HCT116 (cell line): Measurements from ENCODE around the gene PLEK. TPM values are rescaled to one million over a fixed set of nuclear protein-coding genes. Genes with fewer than 3 reads are reported as not detected.

Source experiments
- ATAC-seq: fragments of 200-7000 bp; cut with Tn5 transposase; 2 replicates; pipeline ENCODE4 v1.9.1; 2020; ENCODE audit warnings: mild to moderate bottlenecking, moderate library complexity
- BruUV-seq: library from RNA; stranded (reverse); fragments of 400-500 nt; replicated peaks from 2 replicates; lab custom pipeline; 2021; lab: Mats Ljungman, UMichigan
- CTCF ChIA-PET: fragments of 300-600 bp; sonication (Branson Sonifier 250); formaldehyde crosslinking; loops from one replicate; lab custom pipeline; 2021; ENCODE audit warnings: antibody characterized with exemption; lab: Charles Lee
- POLR2A ChIA-PET: fragments of 300-600, 350-600 bp; sonication (Branson Sonifier 250); formaldehyde crosslinking; loops from one replicate; lab custom pipeline; 2021; ENCODE audit warnings: antibody characterized with exemption; lab: Charles Lee
- RAD21 ChIA-PET, 2 experiments: fragments of 300-600 bp; sonication (Branson Sonifier 250); formaldehyde crosslinking; loops; one replicate each; lab custom pipeline; 2023; ENCODE audit warnings: low total read pairs in 2 of 2; ENCODE audit not compliant: uncharacterized antibody in 2 of 2, unreplicated experiment in 2 of 2, low non-redundant PET in 1 of 2; lab: Charles Lee
- DNase-seq: peaks from one replicate; pipeline ENCODE4 v3.0.0-alpha.2; 2010; ENCODE audit warnings: low read depth, low spot score
- H2AFZ ChIP-seq: fragments of 200-600 bp; shearing (Covaris generic), sonication (generic); 2 replicates; pipeline ENCODE4 v1.6.1; 2017; ENCODE audit warnings: low read depth, mixed run types, mixed read lengths, antibody characterized with exemption, low read length; ENCODE audit not compliant: poor library complexity, severe bottlenecking
- H3K27ac ChIP-seq: 2 replicates; pipeline ENCODE4 v1.5.1; 2012; ENCODE audit warnings: low read depth, low read length
- H3K27me3 ChIP-seq: fragments of 200-600 bp; sonication (generic); 2 replicates; pipeline ENCODE4 v1.6.1; 2016; ENCODE audit warnings: mixed run types, low read length, mixed read lengths; ENCODE audit not compliant: insufficient read depth
- H3K36me3 ChIP-seq, 2 experiments: fragments of 200-500 bp in 1 of 2; fragments of 200-600 bp in 1 of 2; sonication (Bioruptor generic) in 1 of 2; sonication (generic) in 1 of 2; 2 replicates each; pipeline versions ENCODE4 v1.5.1 to v1.6.1; 2014 to 2016; ENCODE audit warnings: low read length in 2 of 2, inconsistent platforms in 1 of 2, mixed read lengths in 1 of 2, mixed run types in 1 of 2; ENCODE audit not compliant: insufficient read depth in 2 of 2, control insufficient read depth in 1 of 2
- H3K4me1 ChIP-seq, 2 experiments: fragments of 200-600 bp in 1 of 2; sonication (generic) in 1 of 2; 2 replicates each; pipeline versions ENCODE4 v1.5.1 to v1.6.1; 2012 to 2017; ENCODE audit warnings: low read length in 2 of 2, inconsistent platforms in 1 of 2, mild to moderate bottlenecking in 1 of 2, mixed read lengths in 1 of 2, mixed run types in 1 of 2, moderate library complexity in 1 of 2; ENCODE audit not compliant: insufficient read depth in 2 of 2, control insufficient read depth in 1 of 2
- H3K4me2 ChIP-seq: fragments of 200-600 bp; sonication (generic); 2 replicates; pipeline ENCODE4 v1.6.1; 2017; ENCODE audit warnings: mixed run types, low read length, mixed read lengths
- H3K4me3 ChIP-seq, 2 experiments: fragments of 200-600 bp in 1 of 2; sonication (generic) in 1 of 2; replicated peaks in 1 of 2; 2 replicates each; pipeline ENCODE4 v1.5.1; 2011 to 2016; ENCODE audit warnings: low read length in 2 of 2, control low read depth in 1 of 2, low read depth in 1 of 2, mild to moderate bottlenecking in 1 of 2, mixed read lengths in 1 of 2, mixed run types in 1 of 2
- H3K79me2 ChIP-seq: fragments of 200-600 bp; sonication (generic); 2 replicates; pipeline ENCODE4 v1.6.1; 2017; ENCODE audit warnings: mild to moderate bottlenecking, mixed run types, low read length, moderate library complexity, mixed read lengths; ENCODE audit not compliant: insufficient read depth
- H3K9ac ChIP-seq: fragments of 200-600 bp; sonication (generic); 2 replicates; pipeline ENCODE4 v1.6.1; 2016; ENCODE audit warnings: low read length, mixed read lengths
- H3K9me2 ChIP-seq: fragments of 200-600 bp; sonication (generic), shearing (Covaris generic); 2 replicates; pipeline ENCODE4 v1.6.1; 2017; ENCODE audit warnings: mixed run types, mild to moderate bottlenecking, moderate library complexity; ENCODE audit not compliant: insufficient read depth
- H3K9me3 ChIP-seq, 2 experiments: fragments of 200-500 bp in 1 of 2; fragments of 200-600 bp in 1 of 2; sonication (Bioruptor generic) in 1 of 2; sonication (generic) in 1 of 2; 2 replicates each; pipeline ENCODE4 v1.6.1; 2014 to 2017; ENCODE audit warnings: low read length in 2 of 2, mixed read lengths in 2 of 2, inconsistent platforms in 1 of 2, low read depth in 1 of 2, mild to moderate bottlenecking in 1 of 2, mixed run types in 1 of 2, moderate library complexity in 1 of 2; ENCODE audit not compliant: control insufficient read depth in 1 of 2, insufficient read depth in 1 of 2
- H4K20me1 ChIP-seq: fragments of 200-600 bp; sonication (generic), shearing (Covaris generic); 2 replicates; pipeline ENCODE4 v1.6.1; 2017; ENCODE audit warnings: mixed run types, mild to moderate bottlenecking, moderate library complexity; ENCODE audit not compliant: insufficient read depth
- CBX3 ChIP-seq: IDR thresholded peaks from 2 replicates; pipeline ENCODE4 v1.6.1; 2012; ENCODE audit warnings: low read depth
- CEBPB ChIP-seq: IDR thresholded peaks from 2 replicates; pipeline ENCODE4 v1.6.1; 2012; ENCODE audit warnings: low read depth
- CTCF ChIP-seq, 3 experiments: fragments of 200-600 bp in 1 of 3; sonication (generic) in 1 of 3; IDR thresholded peaks in 2 of 3; conservative IDR thresholded peaks in 1 of 3; 2 replicates each; pipeline ENCODE4 v1.5.1; 2012 to 2017; ENCODE audit warnings: low read depth in 2 of 3, low read length in 2 of 3, antibody characterized with exemption in 1 of 3, borderline replicate concordance in 1 of 3, control low read depth in 1 of 3, mild to moderate bottlenecking in 1 of 3, mixed read lengths in 1 of 3, mixed run types in 1 of 3, moderate library complexity in 1 of 3; ENCODE audit not compliant: insufficient read depth in 1 of 3
- EGR1 ChIP-seq: IDR thresholded peaks from 2 replicates; pipeline ENCODE4 v1.6.1; 2012; ENCODE audit warnings: low read depth
- EZH2 ChIP-seq: fragments of 200-600 bp; sonication (generic); IDR thresholded peaks from 2 replicates; pipeline ENCODE4 v1.6.1; 2017; ENCODE audit warnings: antibody characterized with exemption, mixed run types
- MAX ChIP-seq: IDR thresholded peaks from 2 replicates; pipeline ENCODE4 v1.6.1; 2012
- POLR2A ChIP-seq: IDR thresholded peaks from 2 replicates; pipeline ENCODE4 v1.7.0; 2011; ENCODE audit warnings: borderline replicate concordance; ENCODE audit not compliant: insufficient read depth, insufficient read length; ENCODE audit errors: extremely low read depth
- POLR2AphosphoS5 ChIP-seq: IDR thresholded peaks from 2 replicates; pipeline ENCODE4 v1.6.1; 2011; ENCODE audit warnings: mild to moderate bottlenecking, low read depth, low read length, moderate library complexity
- RAD21 ChIP-seq: IDR thresholded peaks from 2 replicates; pipeline ENCODE4 v1.6.1; 2012; ENCODE audit warnings: low read depth, mild to moderate bottlenecking
- SIN3A ChIP-seq: IDR thresholded peaks from 2 replicates; pipeline ENCODE4 v1.6.1; 2012; ENCODE audit warnings: low read depth
- SRF ChIP-seq: IDR thresholded peaks from 2 replicates; pipeline ENCODE4 v1.6.1; 2012; ENCODE audit warnings: low read depth
- TCF7L2 ChIP-seq: IDR thresholded peaks from 2 replicates; pipeline ENCODE4 v1.7.0; 2011; ENCODE audit warnings: borderline replicate concordance, inconsistent platforms; ENCODE audit not compliant: insufficient read depth, insufficient read length; ENCODE audit errors: extremely low read depth
- ZNF274 ChIP-seq: fragments of 200-500 bp; sonication (Bioruptor generic); IDR thresholded peaks from 2 replicates; pipeline ENCODE4 v1.6.1; 2014; ENCODE audit warnings: mild to moderate bottlenecking, low read depth, low read length, inconsistent platforms
- intact Hi-C: fragments of 100-400 bp; cut with micrococcal nuclease; formaldehyde crosslinking; loops from 2 replicates; pipeline ENCODE4 v1.10.0; 2022
- total RNA-seq: library from RNA; stranded (reverse); gene quantifications from one replicate; pipeline ENCODE4 v1.2.1, GENCODE V29; 2021; ENCODE audit not compliant: unreplicated experiment
- TF ChIP-seq, protein P1 (sequence below): IDR thresholded peaks from 2 replicates; pipeline ENCODE4 v1.6.1; 2012; ENCODE audit warnings: low read depth

The PLEK gene
- total RNA-seq, 1 experiment from 2014 or later: 0.22 TPM

GRCh38 chr2:68388358-68388757 lies 23.3 kb downstream of the PLEK start:
- no peak overlapping the region for H3K27ac ChIP-seq
- ATAC-seq (no peak), DNase-seq (no peak)
- ChIA-PET RAD21 (no interaction called here), CTCF (no interaction called here), POLR2A (no interaction called here)
- no peaks in the 10 kb centered on the region for H3K79me2 ChIP-seq
- TF ChIP-seq RAD21: no peak
- TF ChIP-seq CEBPB: no peak
- TF ChIP-seq ZNF274: no peak
- TF ChIP-seq EZH2: no peak
- no peak for TF ChIP-seq EGR1
- no peak for TF ChIP-seq POLR2AphosphoS5
- TF ChIP-seq SRF: no peak
- no peak for TF ChIP-seq SIN3A
- H4K20me1 ChIP-seq: no peaks in the 10 kb centered on the region
- no peak overlapping the region for H2AFZ ChIP-seq
- no TSS peak for BruUV-seq
- no peaks in the 10 kb centered on the region for H3K9me3 ChIP-seq
- no peaks in the 10 kb centered on the region for H3K4me1 ChIP-seq
- H3K27me3 ChIP-seq: peaks cover 41% of the 10 kb centered on the region
- H3K9me2 ChIP-seq: no peaks in the 10 kb centered on the region
- H3K36me3 ChIP-seq: no peaks in the 10 kb centered on the region
- no peak overlapping the region for H3K4me2 ChIP-seq
- no peak overlapping the region for H3K9ac ChIP-seq
- intact Hi-C loops: no loop called here
- H3K4me3 ChIP-seq: no peak overlapping the region

- Histone ChIP-seq H3K79me2 (no peaks in the 10 kb centered on the region), H3K27ac (no peak overlapping the region), H3K9me3 (no peaks in the 10 kb centered on the region), H3K36me3 (no peaks in the 10 kb centered on the region), H3K4me2 (no peak overlapping the region), H3K9me2 (no peaks in the 10 kb centered on the region), H3K27me3 (peaks cover 44% of the 10 kb centered on the region), H2AFZ (no peak overlapping the region), H3K9ac (no peak overlapping the region), H4K20me1 (no peaks in the 10 kb centered on the region)
- BruUV-seq: no TSS peak
- DNase-seq (no peak), ATAC-seq (no peak)
- intact Hi-C loops: no loop called here
- ChIA-PET RAD21 (no interaction called here), POLR2A (no interaction called here), CTCF (no interaction called here)
- TF ChIP-seq TCF7L2 (no peak), SRF (no peak), MAX (no peak), CBX3 (no peak), POLR2A (no peak), CTCF (IDR thresholded peaks at IDR 0.05 in 2 of 3, conservative IDR thresholded peaks at IDR 0.05 in 1 of 3; ENCODE audit: borderline replicate concordance in 1 of 3, insufficient read depth in 1 of 3, low read depth in 2 of 3, low read length in 2 of 3) (no peak)
- TF ChIP-seq, protein P1, sequence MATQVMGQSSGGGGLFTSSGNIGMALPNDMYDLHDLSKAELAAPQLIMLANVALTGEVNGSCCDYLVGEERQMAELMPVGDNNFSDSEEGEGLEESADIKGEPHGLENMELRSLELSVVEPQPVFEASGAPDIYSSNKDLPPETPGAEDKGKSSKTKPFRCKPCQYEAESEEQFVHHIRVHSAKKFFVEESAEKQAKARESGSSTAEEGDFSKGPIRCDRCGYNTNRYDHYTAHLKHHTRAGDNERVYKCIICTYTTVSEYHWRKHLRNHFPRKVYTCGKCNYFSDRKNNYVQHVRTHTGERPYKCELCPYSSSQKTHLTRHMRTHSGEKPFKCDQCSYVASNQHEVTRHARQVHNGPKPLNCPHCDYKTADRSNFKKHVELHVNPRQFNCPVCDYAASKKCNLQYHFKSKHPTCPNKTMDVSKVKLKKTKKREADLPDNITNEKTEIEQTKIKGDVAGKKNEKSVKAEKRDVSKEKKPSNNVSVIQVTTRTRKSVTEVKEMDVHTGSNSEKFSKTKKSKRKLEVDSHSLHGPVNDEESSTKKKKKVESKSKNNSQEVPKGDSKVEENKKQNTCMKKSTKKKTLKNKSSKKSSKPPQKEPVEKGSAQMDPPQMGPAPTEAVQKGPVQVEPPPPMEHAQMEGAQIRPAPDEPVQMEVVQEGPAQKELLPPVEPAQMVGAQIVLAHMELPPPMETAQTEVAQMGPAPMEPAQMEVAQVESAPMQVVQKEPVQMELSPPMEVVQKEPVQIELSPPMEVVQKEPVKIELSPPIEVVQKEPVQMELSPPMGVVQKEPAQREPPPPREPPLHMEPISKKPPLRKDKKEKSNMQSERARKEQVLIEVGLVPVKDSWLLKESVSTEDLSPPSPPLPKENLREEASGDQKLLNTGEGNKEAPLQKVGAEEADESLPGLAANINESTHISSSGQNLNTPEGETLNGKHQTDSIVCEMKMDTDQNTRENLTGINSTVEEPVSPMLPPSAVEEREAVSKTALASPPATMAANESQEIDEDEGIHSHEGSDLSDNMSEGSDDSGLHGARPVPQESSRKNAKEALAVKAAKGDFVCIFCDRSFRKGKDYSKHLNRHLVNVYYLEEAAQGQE: no peak
- TF ChIP-seq, all 23 proteins: peak for 0
- Histone ChIP-seq H3K4me1 (no peaks in the 10 kb centered on the region), H3K4me3 (no peak overlapping the region)
Observed at GRCh38 chr2:68388772-68389171, 23.7 kb downstream of the PLEK start.
